ENCODE results near the gene ABCA9.

GRCh38 chr17:69058165-69058564 is 2.6 kb downstream of the ABCA9 start:
- no peak for TF ChIP-seq POLR2A (IDR thresholded peaks at IDR 0.05)
- no peak for TF ChIP-seq CTCF (IDR thresholded peaks at IDR 0.05)
